ENCODE results near the gene ASAP2. TPM values are rescaled to one million over a fixed set of nuclear protein-coding genes. Genes with fewer than 3 reads are reported as not detected.

ASAP2 gene
- total RNA-seq, 4 donors from 2014 or later: 33.2 to 62.1 (median 54.5) TPM

- H3K27me3 ChIP-seq: no peaks in the 10 kb centered on the region
- no peaks in the 10 kb centered on the region for H3K9me3 ChIP-seq
- peak overlapping the region in 3 of 4 donors; percentile 82 to 87 (median 83) for H3K27ac ChIP-seq
- DNase-seq: no peak
- H3K4me3 ChIP-seq: no peak overlapping the region
- intact Hi-C loops (cut with DNase I; ENCODE audit: low total_unique reads) (loop anchor here (5.0 kb wide), 1 partner anchor 196 kb away; no protein-coding TSS in a partner anchor), in situ Hi-C loops (cut with MboI; ENCODE audit: low pct_ligation_motif_present in 1 of 4, low pct_unique_long_range_greater_than_20kb in 1 of 4, low sequenced_read_pairs in 3 of 4) (loop anchor here in 3 of 4 donors (25.0 kb wide), 3 partner anchors 126 to 176 kb away; partner anchors contain the start of gene ASAP2 (in 1 of the 3))
- TF ChIP-seq POLR2AphosphoS5 (IDR thresholded peaks at IDR 0.05): no peak
- no peak for TF ChIP-seq CTCF (IDR thresholded peaks at IDR 0.05)
- no peak for TF ChIP-seq POLR2A (IDR thresholded peaks at IDR 0.05)
- no peak for TF ChIP-seq EP300 (IDR thresholded peaks at IDR 0.05; ENCODE audit: low read depth)
- no peaks in the 10 kb centered on the region for H3K36me3 ChIP-seq
- whole genome bisulfite sequencing, 2 donors (ENCODE audit: low coverage in 1 of 2): 80 to 89% methylated on average over 2 to 8 of the region's 8 CpGs
- H3K4me1 ChIP-seq: peaks cover 24 to 46% (median 27%) of the 10 kb centered on the region in 4 donors
Observed at GRCh38 chr2:9337901-9338300, 131.3 kb downstream of the ASAP2 start.

- intact Hi-C loops (cut with DNase I; ENCODE audit: low total_unique reads) (no loop called here), in situ Hi-C loops (cut with MboI; ENCODE audit: low pct_ligation_motif_present in 1 of 4, low pct_unique_long_range_greater_than_20kb in 1 of 4, low sequenced_read_pairs in 3 of 4) (loop anchor here (10.0 to 25.0 kb wide), 4 partner anchors 129 to 197 kb away; partner anchors contain the start of gene ASAP2 (in 1 of the 4))
Observed at GRCh38 chr2:9341337-9341887, 134.8 kb downstream of the ASAP2 start.

GRCh38 chr2:9342659-9343058, 136.0 kb downstream of the ASAP2 start:
- H3K4me1 ChIP-seq: peaks cover 0 to 3% (median 1%) of the 10 kb centered on the region in 4 donors
- WGBS, 2 donors (ENCODE audit: low coverage in 1 of 2): 91 to 93% methylated on average over 8 of the region's 8 CpGs
- intact Hi-C loops (cut with DNase I; ENCODE audit: low total_unique reads) (no loop called here), in situ Hi-C loops (cut with MboI; ENCODE audit: low pct_ligation_motif_present in 1 of 4, low pct_unique_long_range_greater_than_20kb in 1 of 4, low sequenced_read_pairs in 3 of 4) (loop anchor here (10.0 to 25.0 kb wide), 4 partner anchors 130 to 198 kb away; partner anchors contain the start of gene ASAP2 (in 1 of the 4))
- TF ChIP-seq EP300 (IDR thresholded peaks at IDR 0.05; ENCODE audit: low read depth) (no peak), CTCF (IDR thresholded peaks at IDR 0.05) (no peak), POLR2A (IDR thresholded peaks at IDR 0.05) (no peak), POLR2AphosphoS5 (IDR thresholded peaks at IDR 0.05) (no peak)
- no peaks in the 10 kb centered on the region for H3K9me3 ChIP-seq
- no peak for DNase-seq
- no peaks in the 10 kb centered on the region for H3K27me3 ChIP-seq
- H3K36me3 ChIP-seq: peaks cover 0 to 3% (median 0%) of the 10 kb centered on the region in 4 donors
- H3K27ac ChIP-seq: no peak overlapping the region
- H3K4me3 ChIP-seq: no peak overlapping the region

More at GRCh38 chr2:9341337-9341887, 134.8 kb downstream of the ASAP2 start:
- Histone ChIP-seq H3K27me3 (no peaks in the 10 kb centered on the region), H3K9me3 (no peaks in the 10 kb centered on the region), H3K4me3 (no peak overlapping the region), H3K36me3 (peaks cover 0 to 3% (median 0%) of the 10 kb centered on the region in 4 donors), H3K4me1 (peaks cover 12 to 16% (median 13%) of the 10 kb centered on the region in 4 donors), H3K27ac (no peak overlapping the region)
- DNase-seq: no peak
- WGBS, 2 donors (ENCODE audit: low coverage in 1 of 2): 75 to 95% methylated on average over 9 to 12 of the region's 12 CpGs
- TF ChIP-seq POLR2A (IDR thresholded peaks at IDR 0.05) (no peak), POLR2AphosphoS5 (IDR thresholded peaks at IDR 0.05) (no peak), EP300 (IDR thresholded peaks at IDR 0.05; ENCODE audit: low read depth) (no peak), CTCF (IDR thresholded peaks at IDR 0.05) (no peak)

- in situ Hi-C loops (cut with MboI; ENCODE audit: low pct_ligation_motif_present in 1 of 4, low pct_unique_long_range_greater_than_20kb in 1 of 4, low sequenced_read_pairs in 3 of 4): loop anchor here (10.0 to 25.0 kb wide), 4 partner anchors 131 to 199 kb away; partner anchors contain the start of gene ASAP2 (in 1 of the 4)
- no peak overlapping the region for H3K4me3 ChIP-seq
- 88 to 100% methylated on average over 2 to 7 of the region's 7 CpGs for WGBS, 2 donors (ENCODE audit: low coverage in 1 of 2)
- no peak for TF ChIP-seq EP300 (IDR thresholded peaks at IDR 0.05; ENCODE audit: low read depth)
- no peak for TF ChIP-seq POLR2AphosphoS5 (IDR thresholded peaks at IDR 0.05)
- TF ChIP-seq CTCF (IDR thresholded peaks at IDR 0.05): no peak
- no peak for TF ChIP-seq POLR2A (IDR thresholded peaks at IDR 0.05)
- H3K9me3 ChIP-seq: no peaks in the 10 kb centered on the region
- no peaks in the 10 kb centered on the region for H3K27me3 ChIP-seq
- H3K27ac ChIP-seq: no peak overlapping the region
- no peak for DNase-seq
- H3K4me1 ChIP-seq: no peaks in the 10 kb centered on the region
- intact Hi-C loops (cut with DNase I; ENCODE audit: low total_unique reads): no loop called here
- peaks cover 0 to 3% (median 0%) of the 10 kb centered on the region in 4 donors for H3K36me3 ChIP-seq
Observed at GRCh38 chr2:9343524-9343923, 136.9 kb downstream of the ASAP2 start.

All from transverse colon (tissue), 4 donors.